Measurements from ENCODE around the gene KLHL8. TPM values are rescaled to one million over a fixed set of nuclear protein-coding genes. Genes with fewer than 3 reads are reported as not detected.

KLHL8 gene
- total and polyA plus RNA-seq, 4 donors: 2.9 to 14.4 (median 5.1) TPM

DNA sequence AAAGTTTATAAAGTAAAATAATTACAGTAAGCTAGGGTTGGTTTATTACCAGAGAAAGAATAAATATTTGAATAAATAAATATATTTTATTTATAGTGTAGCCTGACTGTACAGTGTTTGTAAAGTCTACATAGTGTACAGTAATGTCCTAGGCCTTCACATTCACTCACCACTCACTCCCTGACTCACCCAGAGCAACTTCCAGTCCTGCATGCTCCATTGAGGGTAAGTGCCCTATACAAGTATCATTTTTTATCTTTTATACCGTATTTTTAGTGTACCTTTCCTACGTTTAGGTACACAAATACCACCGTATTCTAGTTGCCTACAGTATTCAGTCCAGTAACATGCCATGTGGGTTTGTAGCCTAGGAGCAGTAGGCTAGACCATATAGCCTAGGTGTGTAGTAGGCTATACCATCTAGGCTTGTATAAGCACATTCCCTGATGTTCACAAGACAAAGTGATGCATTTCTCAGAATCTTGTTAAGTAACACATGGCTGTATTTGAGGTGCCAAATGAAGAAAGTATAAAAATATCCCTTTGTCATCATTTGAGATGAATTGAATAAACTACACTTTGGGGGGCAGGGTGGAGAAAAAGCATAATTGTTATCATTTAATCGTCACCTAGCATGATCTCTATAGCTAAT, 14.7 kb upstream of the KLHL8 start:
- Histone ChIP-seq H3K4me1 (ENCODE audit: control insufficient read depth in 4 of 4, insufficient read depth in 4 of 4, low read length in 3 of 4) (peaks cover 0 to 4% (median 2%) of the 10 kb centered on the region in 4 donors), H3K9ac (ENCODE audit: low read depth in 1 of 2, low read length in 2 of 2) (no peak overlapping the region), H3K4me3 (ENCODE audit: low read depth in 1 of 3, low read length in 3 of 3) (peak overlapping the region in 1 of 3 donors; percentile 49), H3K36me3 (ENCODE audit: control insufficient read depth in 4 of 4, insufficient read depth in 3 of 4, low read depth in 1 of 4, low read length in 3 of 4) (no peaks in the 10 kb centered on the region), H3K27ac (ENCODE audit: low read depth in 1 of 2, low read length in 2 of 2) (no peak overlapping the region), H3K9me3 (ENCODE audit: control insufficient read depth in 4 of 4, low read length in 3 of 4) (no peaks in the 10 kb centered on the region), H3K27me3 (ENCODE audit: control insufficient read depth in 4 of 4, insufficient read depth in 4 of 4, low read length in 3 of 4) (no peaks in the 10 kb centered on the region)
- TF ChIP-seq GABPA (IDR thresholded peaks at IDR 0.05 in 1 of 2, conservative IDR thresholded peaks at IDR 0.05 in 1 of 2) (no peak), FOXA2 (IDR thresholded peaks at IDR 0.05) (no peak), RXRA (IDR thresholded peaks at IDR 0.05) (no peak), TAF1 (conservative IDR thresholded peaks at IDR 0.05) (no peak)
- TF ChIP-seq, protein P1, sequence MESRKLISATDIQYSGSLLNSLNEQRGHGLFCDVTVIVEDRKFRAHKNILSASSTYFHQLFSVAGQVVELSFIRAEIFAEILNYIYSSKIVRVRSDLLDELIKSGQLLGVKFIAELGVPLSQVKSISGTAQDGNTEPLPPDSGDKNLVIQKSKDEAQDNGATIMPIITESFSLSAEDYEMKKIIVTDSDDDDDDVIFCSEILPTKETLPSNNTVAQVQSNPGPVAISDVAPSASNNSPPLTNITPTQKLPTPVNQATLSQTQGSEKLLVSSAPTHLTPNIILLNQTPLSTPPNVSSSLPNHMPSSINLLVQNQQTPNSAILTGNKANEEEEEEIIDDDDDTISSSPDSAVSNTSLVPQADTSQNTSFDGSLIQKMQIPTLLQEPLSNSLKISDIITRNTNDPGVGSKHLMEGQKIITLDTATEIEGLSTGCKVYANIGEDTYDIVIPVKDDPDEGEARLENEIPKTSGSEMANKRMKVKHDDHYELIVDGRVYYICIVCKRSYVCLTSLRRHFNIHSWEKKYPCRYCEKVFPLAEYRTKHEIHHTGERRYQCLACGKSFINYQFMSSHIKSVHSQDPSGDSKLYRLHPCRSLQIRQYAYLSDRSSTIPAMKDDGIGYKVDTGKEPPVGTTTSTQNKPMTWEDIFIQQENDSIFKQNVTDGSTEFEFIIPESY (IDR thresholded peaks at IDR 0.05): no peak
- WGBS: 41% methylated on average over 4 of the region's 4 CpGs
- no peak for DNase-seq (ENCODE audit: low spot score)

DNA sequence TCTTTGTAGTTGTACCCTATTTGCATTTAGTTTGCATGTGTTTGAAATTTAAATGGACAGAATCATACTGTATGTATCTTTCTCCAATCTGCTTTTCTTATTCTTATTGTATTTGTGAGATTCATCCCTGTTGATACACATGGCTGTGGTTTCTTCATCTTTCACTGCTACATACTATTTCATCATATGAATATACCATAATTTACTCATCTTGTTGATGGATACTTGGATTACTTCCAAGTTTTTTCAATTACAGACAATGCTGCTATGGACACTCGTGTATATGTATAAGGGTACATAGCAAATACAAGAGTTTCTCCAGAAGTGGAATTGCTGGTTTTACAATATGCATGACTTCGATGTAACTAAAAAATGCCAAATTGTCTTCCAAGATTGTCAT, 11.8 kb upstream of the KLHL8 start:
- Histone ChIP-seq H3K27me3 (ENCODE audit: control insufficient read depth in 4 of 4, insufficient read depth in 4 of 4, low read length in 3 of 4) (no peaks in the 10 kb centered on the region), H3K9me3 (ENCODE audit: control insufficient read depth in 4 of 4, low read length in 3 of 4) (no peaks in the 10 kb centered on the region), H3K36me3 (ENCODE audit: control insufficient read depth in 4 of 4, insufficient read depth in 3 of 4, low read depth in 1 of 4, low read length in 3 of 4) (no peaks in the 10 kb centered on the region), H3K9ac (ENCODE audit: low read depth in 1 of 2, low read length in 2 of 2) (no peak overlapping the region), H3K27ac (ENCODE audit: low read depth in 1 of 2, low read length in 2 of 2) (no peak overlapping the region), H3K4me3 (ENCODE audit: low read depth in 1 of 3, low read length in 3 of 3) (no peak overlapping the region), H3K4me1 (ENCODE audit: control insufficient read depth in 4 of 4, insufficient read depth in 4 of 4, low read length in 3 of 4) (peaks cover 2 to 17% (median 5%) of the 10 kb centered on the region in 4 donors)
- WGBS: 83% methylated on average over 2 of the region's 2 CpGs
- TF ChIP-seq, protein P2, sequence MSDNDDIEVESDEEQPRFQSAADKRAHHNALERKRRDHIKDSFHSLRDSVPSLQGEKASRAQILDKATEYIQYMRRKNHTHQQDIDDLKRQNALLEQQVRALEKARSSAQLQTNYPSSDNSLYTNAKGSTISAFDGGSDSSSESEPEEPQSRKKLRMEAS (IDR thresholded peaks at IDR 0.05): no peak
- TF ChIP-seq YY1 (IDR thresholded peaks at IDR 0.05) (no peak), NR2F2 (IDR thresholded peaks at IDR 0.05) (no peak), EGR1 (IDR thresholded peaks at IDR 0.05; ENCODE audit: low read depth in 2 of 2) (no peak), FOXA1 (IDR thresholded peaks at IDR 0.05) (no peak), JUND (IDR thresholded peaks at IDR 0.05) (no peak), HNF4A (conservative IDR thresholded peaks at IDR 0.05) (no peak), SP1 (IDR thresholded peaks at IDR 0.05) (no peak), RXRA (IDR thresholded peaks at IDR 0.05) (no peak), TAF1 (conservative IDR thresholded peaks at IDR 0.05) (no peak), GABPA (IDR thresholded peaks at IDR 0.05 in 1 of 2, conservative IDR thresholded peaks at IDR 0.05 in 1 of 2) (no peak), FOXA2 (IDR thresholded peaks at IDR 0.05) (no peak), RAD21 (IDR thresholded peaks at IDR 0.05) (no peak), HNF4G (IDR thresholded peaks at IDR 0.05) (no peak)
- TF ChIP-seq, protein P3, sequence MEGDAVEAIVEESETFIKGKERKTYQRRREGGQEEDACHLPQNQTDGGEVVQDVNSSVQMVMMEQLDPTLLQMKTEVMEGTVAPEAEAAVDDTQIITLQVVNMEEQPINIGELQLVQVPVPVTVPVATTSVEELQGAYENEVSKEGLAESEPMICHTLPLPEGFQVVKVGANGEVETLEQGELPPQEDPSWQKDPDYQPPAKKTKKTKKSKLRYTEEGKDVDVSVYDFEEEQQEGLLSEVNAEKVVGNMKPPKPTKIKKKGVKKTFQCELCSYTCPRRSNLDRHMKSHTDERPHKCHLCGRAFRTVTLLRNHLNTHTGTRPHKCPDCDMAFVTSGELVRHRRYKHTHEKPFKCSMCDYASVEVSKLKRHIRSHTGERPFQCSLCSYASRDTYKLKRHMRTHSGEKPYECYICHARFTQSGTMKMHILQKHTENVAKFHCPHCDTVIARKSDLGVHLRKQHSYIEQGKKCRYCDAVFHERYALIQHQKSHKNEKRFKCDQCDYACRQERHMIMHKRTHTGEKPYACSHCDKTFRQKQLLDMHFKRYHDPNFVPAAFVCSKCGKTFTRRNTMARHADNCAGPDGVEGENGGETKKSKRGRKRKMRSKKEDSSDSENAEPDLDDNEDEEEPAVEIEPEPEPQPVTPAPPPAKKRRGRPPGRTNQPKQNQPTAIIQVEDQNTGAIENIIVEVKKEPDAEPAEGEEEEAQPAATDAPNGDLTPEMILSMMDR (IDR thresholded peaks at IDR 0.05; ENCODE audit: low read depth, low read length, missing input control): no peak
- TF ChIP-seq, protein P4, sequence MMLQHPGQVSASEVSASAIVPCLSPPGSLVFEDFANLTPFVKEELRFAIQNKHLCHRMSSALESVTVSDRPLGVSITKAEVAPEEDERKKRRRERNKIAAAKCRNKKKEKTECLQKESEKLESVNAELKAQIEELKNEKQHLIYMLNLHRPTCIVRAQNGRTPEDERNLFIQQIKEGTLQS (IDR thresholded peaks at IDR 0.05): no peak
- TF ChIP-seq, protein P5, sequence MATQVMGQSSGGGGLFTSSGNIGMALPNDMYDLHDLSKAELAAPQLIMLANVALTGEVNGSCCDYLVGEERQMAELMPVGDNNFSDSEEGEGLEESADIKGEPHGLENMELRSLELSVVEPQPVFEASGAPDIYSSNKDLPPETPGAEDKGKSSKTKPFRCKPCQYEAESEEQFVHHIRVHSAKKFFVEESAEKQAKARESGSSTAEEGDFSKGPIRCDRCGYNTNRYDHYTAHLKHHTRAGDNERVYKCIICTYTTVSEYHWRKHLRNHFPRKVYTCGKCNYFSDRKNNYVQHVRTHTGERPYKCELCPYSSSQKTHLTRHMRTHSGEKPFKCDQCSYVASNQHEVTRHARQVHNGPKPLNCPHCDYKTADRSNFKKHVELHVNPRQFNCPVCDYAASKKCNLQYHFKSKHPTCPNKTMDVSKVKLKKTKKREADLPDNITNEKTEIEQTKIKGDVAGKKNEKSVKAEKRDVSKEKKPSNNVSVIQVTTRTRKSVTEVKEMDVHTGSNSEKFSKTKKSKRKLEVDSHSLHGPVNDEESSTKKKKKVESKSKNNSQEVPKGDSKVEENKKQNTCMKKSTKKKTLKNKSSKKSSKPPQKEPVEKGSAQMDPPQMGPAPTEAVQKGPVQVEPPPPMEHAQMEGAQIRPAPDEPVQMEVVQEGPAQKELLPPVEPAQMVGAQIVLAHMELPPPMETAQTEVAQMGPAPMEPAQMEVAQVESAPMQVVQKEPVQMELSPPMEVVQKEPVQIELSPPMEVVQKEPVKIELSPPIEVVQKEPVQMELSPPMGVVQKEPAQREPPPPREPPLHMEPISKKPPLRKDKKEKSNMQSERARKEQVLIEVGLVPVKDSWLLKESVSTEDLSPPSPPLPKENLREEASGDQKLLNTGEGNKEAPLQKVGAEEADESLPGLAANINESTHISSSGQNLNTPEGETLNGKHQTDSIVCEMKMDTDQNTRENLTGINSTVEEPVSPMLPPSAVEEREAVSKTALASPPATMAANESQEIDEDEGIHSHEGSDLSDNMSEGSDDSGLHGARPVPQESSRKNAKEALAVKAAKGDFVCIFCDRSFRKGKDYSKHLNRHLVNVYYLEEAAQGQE (IDR thresholded peaks at IDR 0.05): no peak
- TF ChIP-seq, protein P1 (IDR thresholded peaks at IDR 0.05): no peak
- DNase-seq (ENCODE audit: low spot score): no peak
